GM12878 (cell line): Measurements from ENCODE around the gene TAGLN3. TPM values are rescaled to one million over a fixed set of nuclear protein-coding genes. Genes with fewer than 3 reads are reported as not detected.

Experiments
- ATAC-seq: fragments of 200-7000 bp; cut with Tn5 transposase; 3 replicates; pipeline ENCODE4 v1.9.1; 2020; ENCODE audit warnings: mild to moderate bottlenecking, moderate library complexity
- BruUV-seq: library from RNA; stranded (reverse); fragments of 400-500 nt; replicated peaks from 2 replicates; lab custom pipeline; 2021; lab: Mats Ljungman, UMichigan
- CTCF ChIA-PET: fragments of 300-600 bp; sonication (Branson Sonifier 250); formaldehyde crosslinking; extraction: SDS; loops from one replicate; lab custom pipeline; 2021; ENCODE audit warnings: inconsistent platforms; lab: Yijun Ruan, JAX
- POLR2A ChIA-PET: fragments of 350-600 bp; formaldehyde crosslinking; extraction: SDS; loops from one replicate; lab custom pipeline; 2021; ENCODE audit warnings: inconsistent platforms; lab: Charles Lee
- RAD21 ChIA-PET: fragments of 300-600 bp; sonication (Branson Sonifier 250); formaldehyde crosslinking; loops from one replicate; lab custom pipeline; 2023; ENCODE audit warnings: antibody characterized with exemption; ENCODE audit not compliant: unreplicated experiment; lab: Charles Lee
- SMC1A ChIA-PET: fragments of 300-600 bp; sonication (Branson Sonifier 250); formaldehyde crosslinking; loops from one replicate; lab custom pipeline; 2023; ENCODE audit not compliant: unreplicated experiment, uncharacterized antibody; lab: Charles Lee
- DNase-seq: peaks from one replicate; pipeline ENCODE4 v3.0.0-alpha.2; 2011; ENCODE audit warnings: low read depth, low spot score
- FAIRE-seq: peaks from 3 replicates; lab custom pipeline; 2011; peaks lifted over from hg19 to GRCh38; lab: Jason Lieb, UNC
- H2AFZ ChIP-seq: 2 replicates; pipeline ENCODE4 v1.6.0; 2011; ENCODE audit warnings: low read depth, low read length, control low read depth; ENCODE audit not compliant: control insufficient read depth
- H3K27ac ChIP-seq: 2 replicates; pipeline ENCODE4 v1.5.1; 2011; ENCODE audit warnings: control low read depth; ENCODE audit not compliant: control insufficient read depth, insufficient read depth
- H3K27me3 ChIP-seq, 2 experiments: replicated peaks in 1 of 2; 2 replicates each; pipeline versions ENCODE4 v1.6.0 to v1.6.1; 2011; ENCODE audit warnings: low read length in 1 of 2; ENCODE audit not compliant: control insufficient read depth in 2 of 2, insufficient read depth in 2 of 2
- H3K36me3 ChIP-seq, 2 experiments: 2 replicates each; pipeline ENCODE4 v1.5.1; 2011; ENCODE audit warnings: low read length in 1 of 2; ENCODE audit not compliant: control insufficient read depth in 2 of 2, insufficient read depth in 2 of 2
- H3K4me1 ChIP-seq: 2 replicates; pipeline ENCODE4 v1.6.1; 2011; ENCODE audit warnings: mild to moderate bottlenecking, low read length, moderate library complexity, mixed read lengths; ENCODE audit not compliant: control insufficient read depth, insufficient read depth
- H3K4me2 ChIP-seq: 2 replicates; pipeline ENCODE4 v1.6.0; 2011; ENCODE audit warnings: control low read depth; ENCODE audit not compliant: control insufficient read depth, insufficient read depth
- H3K4me3 ChIP-seq: fragments of 200-600 bp; sonication (generic); 2 replicates; pipeline ENCODE4 v1.5.1; 2016
- H3K79me2 ChIP-seq: 2 replicates; pipeline ENCODE4 v1.6.0; 2011; ENCODE audit warnings: low read length; ENCODE audit not compliant: control insufficient read depth, insufficient read depth
- H3K9ac ChIP-seq: 2 replicates; pipeline ENCODE4 v1.8.0; 2011; ENCODE audit warnings: low read length, control low read depth, mixed read lengths; ENCODE audit not compliant: control insufficient read depth, insufficient read depth
- H3K9me3 ChIP-seq: replicated peaks from 3 replicates; pipeline ENCODE4 v1.5.1; 2011; ENCODE audit warnings: mild to moderate bottlenecking, low read length; ENCODE audit not compliant: control insufficient read depth, insufficient read depth
- H4K20me1 ChIP-seq: 2 replicates; pipeline ENCODE4 v1.6.0; 2011; ENCODE audit not compliant: control insufficient read depth, insufficient read depth
- DPF2 ChIP-seq: fragments of 450-650 bp; IDR thresholded peaks from 2 replicates; pipeline ENCODE4 v1.6.1; 2017; ENCODE audit warnings: mild to moderate bottlenecking
- E4F1 ChIP-seq: fragments of 450-650 bp; IDR thresholded peaks from 2 replicates; pipeline ENCODE4 v1.6.1; 2018; ENCODE audit warnings: borderline replicate concordance, mild to moderate bottlenecking; ENCODE audit not compliant: partially characterized antibody
- FOXK2 ChIP-seq: fragments of 450-650 bp; IDR thresholded peaks from 2 replicates; pipeline ENCODE4 v1.6.1; 2017; ENCODE audit warnings: mild to moderate bottlenecking, moderate library complexity
- KLF5 ChIP-seq: fragments of 450-650 bp; IDR thresholded peaks from 2 replicates; pipeline ENCODE4 v1.6.1; 2014; ENCODE audit warnings: mild to moderate bottlenecking; ENCODE audit not compliant: partially characterized antibody
- NKRF ChIP-seq: fragments of 450-650 bp; conservative IDR thresholded peaks from 2 replicates; pipeline ENCODE4 v1.6.1; 2017; ENCODE audit warnings: mild to moderate bottlenecking, moderate library complexity
- WGBS: methylation state at CpG from one replicate; pipeline ENCODE4 v1.1.6; 2016; ENCODE audit warnings: low lambda C conversion rate; ENCODE audit not compliant: insufficient replicate concordance, insufficient coverage; ENCODE audit errors: missing lambda C conversion rate; 5-methylcytosine and 5-hydroxymethylcytosine counted together
- in situ Hi-C: fragments of 300-500 bp; cut with MboI; formaldehyde crosslinking; loops from 9 replicates; pipeline ENCODE4 v1.14.3; 2018; ENCODE audit warnings: mixed read lengths
- intact Hi-C: fragments of 100-400 bp; cut with micrococcal nuclease; formaldehyde crosslinking; loops from one replicate; pipeline ENCODE4 v1.14.2; 2022; ENCODE audit not compliant: unreplicated experiment
- polyA plus RNA-seq, 11 experiments: library from polyadenylated mRNA; depleted of rRNA in 4 of 11; unstranded in 6 of 11; stranded (reverse) in 5 of 11; fragments of >200 nt; fragmentation: Nextera tagmentation in 4 of 11; fragmentation: Illumina TruSeq in 1 of 11; extraction: Ambion mirVana in 4 of 11; extraction: Trizol in 1 of 11; gene quantifications; 1 replicate in 1 of 11; 2 replicates in 10 of 11; pipeline versions ENCODE4 v1.2.1 to v1.2.3, GENCODE V29; 2011 to 2016; ENCODE audit warnings: inconsistent platforms in 2 of 11, missing spikeins in 2 of 11, low read depth in 1 of 11
- total RNA-seq, 4 experiments: library from RNA; depleted of rRNA in 3 of 4; stranded (reverse); fragments of >200 nt in 3 of 4; fragmentation: Illumina TruSeq in 1 of 4; extraction: Trizol in 1 of 4; gene quantifications; 2 replicates each; pipeline versions ENCODE4 v1.2.1 to v1.2.3, GENCODE V29; 2013 to 2021

Gene TAGLN3
- total and polyA plus RNA-seq, 10 of the 15 experiments (the other 5 are each of a cell fraction or from before 2014, with no cell fraction given): 0.06 to 0.53 (median 0.12) TPM; not detected in 3

- CTCF ChIA-PET: interaction anchor here (1.1 to 10.9 kb wide), 3 partner anchors 13 to 27 kb away, joined by 3 to 467 read pairs (median 9); partner anchors contain the start of gene TAGLN3
- TF ChIP-seq E4F1 (no peak), KLF5 (no peak), DPF2 (no peak), FOXK2 (no peak), NKRF (no peak)
- Histone ChIP-seq H3K9me3 (no peaks in the 10 kb centered on the region; the same call in 2 of the 3 replicates), H3K27ac (no peak overlapping the region), H3K36me3 (no peaks in the 10 kb centered on the region), H2AFZ (no peak overlapping the region), H3K79me2 (no peaks in the 10 kb centered on the region), H3K4me3 (no peak overlapping the region), H3K4me1 (no peaks in the 10 kb centered on the region), H3K9ac (no peak overlapping the region), H3K4me2 (no peak overlapping the region), H4K20me1 (no peaks in the 10 kb centered on the region), H3K27me3 (no peaks in the 10 kb centered on the region; a peak in 1 of 4 replicates)
- ATAC-seq (no peak), FAIRE-seq (no peak), DNase-seq (no peak)
- no TSS peak for BruUV-seq
- RAD21 ChIA-PET: no interaction called here
- POLR2A ChIA-PET: interaction anchor here (0.7 to 0.9 kb wide), 2 partner anchors 12 to 23 kb away, joined by 4 to 6 read pairs; no protein-coding TSS in a partner anchor
- intact Hi-C loops (no loop called here), in situ Hi-C loops (no loop called here)
- 0% methylated on average over 1 of the region's 1 CpG for WGBS
- SMC1A ChIA-PET: interaction anchor here (15.1 kb wide), 1 partner anchor 25 kb away, joined by 417 read pairs; the partner anchor contains the start of gene TAGLN3
Measured at GRCh38 chr3:112019716-112020115, 21.0 kb downstream of the TAGLN3 start.
